Measurements from ENCODE around the gene RNF220.

- TF ChIP-seq CTCF (IDR thresholded peaks at IDR 0.05 in 8 of 11, conservative IDR thresholded peaks at IDR 0.05 in 3 of 11) (no peak), POLR2A (IDR thresholded peaks at IDR 0.05) (no peak), POLR2AphosphoS5 (IDR thresholded peaks at IDR 0.05) (no peak)
Observed at GRCh38 chr1:44390277-44390676, 14.8 kb upstream of the RNF220 start.

Data from spleen (tissue), 7 donors.